Keratinocyte (primary cell): ENCODE measurements around the gene PLEKHD1. TPM values are rescaled to one million over a fixed set of nuclear protein-coding genes. Genes with fewer than 3 reads are reported as not detected.

Experiments used
- DNase-seq: peaks from one replicate; pipeline ENCODE4 v3.0.0-alpha.2; 2011; ENCODE audit warnings: low read depth, missing footprints, low spot score
- FAIRE-seq: peaks from 2 replicates; lab custom pipeline; 2011; peaks lifted over from hg19 to GRCh38; lab: Jason Lieb, UNC
- H2AFZ ChIP-seq: 2 replicates; pipeline ENCODE4 v1.6.0; 2012; ENCODE audit warnings: low read length, control low read depth, inconsistent platforms; ENCODE audit not compliant: control insufficient read depth
- H3K27ac ChIP-seq: 2 replicates; pipeline ENCODE4 v1.5.1; 2011; ENCODE audit warnings: low read length; ENCODE audit not compliant: control insufficient read depth, insufficient read depth
- H3K27me3 ChIP-seq: 3 replicates; pipeline ENCODE4 v1.6.0; 2011; ENCODE audit warnings: low read length; ENCODE audit not compliant: control insufficient read depth, insufficient read depth; ENCODE audit errors: extremely low read depth
- H3K36me3 ChIP-seq, 2 experiments: 2 replicates in 1 of 2; 3 replicates in 1 of 2; pipeline ENCODE4 v1.5.1; 2011; ENCODE audit warnings: low read length in 2 of 2, mild to moderate bottlenecking in 1 of 2; ENCODE audit not compliant: control insufficient read depth in 2 of 2, insufficient read depth in 2 of 2; ENCODE audit errors: extremely low read depth in 1 of 2
- H3K4me1 ChIP-seq: 3 replicates; pipeline ENCODE4 v1.5.1; 2011; ENCODE audit warnings: low read length; ENCODE audit not compliant: control insufficient read depth, insufficient read depth; ENCODE audit errors: extremely low read depth
- H3K4me2 ChIP-seq: 3 replicates; pipeline ENCODE4 v1.6.0; 2011; ENCODE audit warnings: low read depth, low read length; ENCODE audit not compliant: control insufficient read depth, insufficient read depth; ENCODE audit errors: extremely low read depth
- H3K4me3 ChIP-seq, 3 experiments: fragments of 200-600 bp in 1 of 3; sonication (generic) in 1 of 3; 2 replicates in 2 of 3; 3 replicates in 1 of 3; pipeline ENCODE4 v1.5.1; 2011 to 2016; ENCODE audit warnings: low read length in 3 of 3, mild to moderate bottlenecking in 3 of 3, control low read depth in 2 of 3, inconsistent platforms in 1 of 3, low read depth in 1 of 3, mixed read lengths in 1 of 3, mixed run types in 1 of 3, moderate library complexity in 1 of 3; ENCODE audit not compliant: control insufficient read depth in 2 of 3, insufficient read depth in 2 of 3; ENCODE audit errors: extremely low read depth in 1 of 3
- H3K79me2 ChIP-seq: 2 replicates; pipeline ENCODE4 v1.6.0; 2012; ENCODE audit warnings: low read length; ENCODE audit not compliant: control insufficient read depth, insufficient read depth
- H3K9ac ChIP-seq: 3 replicates; pipeline ENCODE4 v1.6.0; 2011; ENCODE audit warnings: low read length; ENCODE audit not compliant: control insufficient read depth, insufficient read depth; ENCODE audit errors: extremely low read depth
- H3K9me1 ChIP-seq: 3 replicates; pipeline ENCODE4 v1.6.0; 2011; ENCODE audit warnings: low read length; ENCODE audit not compliant: control insufficient read depth, insufficient read depth; ENCODE audit errors: extremely low read depth
- H3K9me3 ChIP-seq: 2 replicates; pipeline ENCODE4 v1.5.1; 2012; ENCODE audit warnings: low read depth, low read length; ENCODE audit not compliant: control insufficient read depth
- H4K20me1 ChIP-seq: 3 replicates; pipeline ENCODE4 v1.6.0; 2011; ENCODE audit warnings: low read length; ENCODE audit not compliant: control insufficient read depth, insufficient read depth; ENCODE audit errors: extremely low read depth
- CTCF ChIP-seq, 3 experiments: IDR thresholded peaks in 1 of 3; conservative IDR thresholded peaks in 1 of 3; optimal IDR thresholded peaks in 1 of 3; 2 replicates in 2 of 3; 3 replicates in 1 of 3; pipeline versions ENCODE3 to v1.5.1; 2011; ENCODE audit warnings: low read length in 3 of 3, mild to moderate bottlenecking in 3 of 3, moderate library complexity in 2 of 3, control low read depth in 1 of 3, inconsistent platforms in 1 of 3; ENCODE audit not compliant: insufficient read depth in 2 of 3; ENCODE audit errors: extremely low read depth in 1 of 3
- EZH2 ChIP-seq: IDR thresholded peaks from one replicate; pipeline ENCODE4 v1.6.1; 2012; ENCODE audit warnings: inconsistent platforms, mild to moderate bottlenecking, low read length, moderate library complexity
- dilution Hi-C: fragments of 300-500 bp; cut with MboI; formaldehyde crosslinking; loops from one replicate; pipeline ENCODE4 v1.7.0; 2020; ENCODE audit warnings: low sequenced_read_pairs; ENCODE audit not compliant: extremely low pct_ligation_motif_present
- polyA plus RNA-seq, 5 experiments: library from polyadenylated mRNA; depleted of rRNA in 3 of 5; stranded (reverse) in 3 of 5; stranded (forward) in 1 of 5; unstranded in 1 of 5; fragments of >200 nt; gene quantifications; 1 replicate in 1 of 5; 2 replicates in 3 of 5; 3 replicates in 1 of 5; pipeline versions ENCODE4 v1.2.1 to v1.2.3, GENCODE V29; 2011 to 2012; ENCODE audit warnings: missing spikeins in 2 of 5, low read depth in 1 of 5, low replicate concordance in 1 of 5

The PLEKHD1 gene
- polyA plus RNA-seq, 1 donor (not counting 4 experiments of a cell fraction or from before 2014, with no cell fraction given): 0.01 TPM

GRCh38 chr14:69528143-69528542 lies 43.6 kb downstream of the PLEKHD1 start:
- H3K36me3 ChIP-seq: no peaks in the 10 kb centered on the region
- H3K4me2 ChIP-seq: no peak overlapping the region
- DNase-seq (no peak), FAIRE-seq (no peak)
- no peaks in the 10 kb centered on the region for H3K9me1 ChIP-seq
- no peak overlapping the region for H3K4me3 ChIP-seq
- TF ChIP-seq EZH2: no peak
- no peak for TF ChIP-seq CTCF (optimal IDR thresholded peaks at IDR 0.05 in 1 of 3, IDR thresholded peaks at IDR 0.05 in 1 of 3, conservative IDR thresholded peaks at IDR 0.05 in 1 of 3; ENCODE audit: extremely low read depth in 1 of 3, insufficient read depth in 2 of 3, low read length in 3 of 3)
- H3K79me2 ChIP-seq: no peaks in the 10 kb centered on the region
- no peak overlapping the region for H3K9ac ChIP-seq
- no peaks in the 10 kb centered on the region for H4K20me1 ChIP-seq
- no peak overlapping the region for H2AFZ ChIP-seq
- peaks cover 7% of the 10 kb centered on the region for H3K4me1 ChIP-seq
- no peak overlapping the region for H3K27ac ChIP-seq
- no peaks in the 10 kb centered on the region for H3K9me3 ChIP-seq
- dilution Hi-C loops: no loop called here
- peaks cover 11% of the 10 kb centered on the region for H3K27me3 ChIP-seq

- H2AFZ ChIP-seq: no peak overlapping the region
- no peaks in the 10 kb centered on the region for H3K36me3 ChIP-seq
- no peak overlapping the region for H3K4me2 ChIP-seq
- H3K27ac ChIP-seq: no peak overlapping the region
- FAIRE-seq: no peak
- peaks cover 11% of the 10 kb centered on the region for H3K27me3 ChIP-seq
- H3K4me3 ChIP-seq: no peak overlapping the region
- H3K4me1 ChIP-seq: peaks cover 7% of the 10 kb centered on the region
- H3K9ac ChIP-seq: no peak overlapping the region
- dilution Hi-C loops: no loop called here
- no peaks in the 10 kb centered on the region for H3K79me2 ChIP-seq
- H3K9me1 ChIP-seq: no peaks in the 10 kb centered on the region
- no peaks in the 10 kb centered on the region for H4K20me1 ChIP-seq
- TF ChIP-seq EZH2 (no peak), CTCF (optimal IDR thresholded peaks at IDR 0.05 in 1 of 3, IDR thresholded peaks at IDR 0.05 in 1 of 3, conservative IDR thresholded peaks at IDR 0.05 in 1 of 3; ENCODE audit: extremely low read depth in 1 of 3, insufficient read depth in 2 of 3, low read length in 3 of 3) (no peak)
- no peaks in the 10 kb centered on the region for H3K9me3 ChIP-seq
- DNase-seq: no peak
These were observed 44.4 kb downstream of the PLEKHD1 start for GRCh38 chr14:69528930-69529329.
